ENCODE measurements around the gene CSNK1E. TPM values are rescaled to one million over a fixed set of nuclear protein-coding genes. Genes with fewer than 3 reads are reported as not detected.

Gene CSNK1E
- polyA plus RNA-seq, 1 donor (not counting 4 experiments of a cell fraction or from before 2014, with no cell fraction given), result 168 TPM

DNA sequence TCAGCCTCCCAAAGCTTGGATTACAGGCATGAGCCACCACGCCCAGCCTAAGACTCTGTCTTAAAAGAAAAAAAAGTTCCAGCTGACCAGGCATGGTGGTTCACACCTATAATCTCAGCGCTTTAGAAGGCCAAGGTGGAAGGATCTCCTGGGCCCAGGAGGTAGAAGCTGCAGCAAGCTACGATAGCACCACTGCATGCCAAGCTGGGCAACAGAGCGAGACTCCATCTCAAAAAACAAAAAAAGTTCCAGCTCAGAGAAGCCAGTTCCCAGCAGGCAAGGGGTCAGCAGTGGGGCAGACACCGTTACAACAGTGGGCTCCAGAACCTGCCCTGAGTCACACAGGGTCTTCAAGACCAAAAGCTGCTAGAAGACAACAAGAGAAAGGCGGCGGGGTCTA lies 47.8 kb downstream of the CSNK1E start:
- Histone ChIP-seq H3K36me3 (ENCODE audit: control insufficient read depth in 2 of 2, extremely low read depth in 1 of 2, insufficient read depth in 2 of 2, low read length in 2 of 2) (peaks cover 12 to 14% of the 10 kb centered on the region in 2 experiments), H3K9me3 (ENCODE audit: control insufficient read depth, low read depth, low read length) (no peaks in the 10 kb centered on the region), H3K4me3 (ENCODE audit: control insufficient read depth in 2 of 3, extremely low read depth in 1 of 3, insufficient read depth in 2 of 3, low read depth in 1 of 3, low read length in 3 of 3) (no peak overlapping the region), H2AFZ (ENCODE audit: control insufficient read depth, low read length) (no peak overlapping the region), H3K27me3 (ENCODE audit: control insufficient read depth, extremely low read depth, insufficient read depth, low read length) (no peaks in the 10 kb centered on the region), H3K4me2 (ENCODE audit: control insufficient read depth, extremely low read depth, insufficient read depth, low read depth, low read length) (no peak overlapping the region), H3K9ac (ENCODE audit: control insufficient read depth, extremely low read depth, insufficient read depth, low read length) (no peak overlapping the region), H3K4me1 (ENCODE audit: control insufficient read depth, extremely low read depth, insufficient read depth, low read length) (peaks cover 16% of the 10 kb centered on the region), H4K20me1 (ENCODE audit: control insufficient read depth, extremely low read depth, insufficient read depth, low read length) (peaks cover 31% of the 10 kb centered on the region), H3K9me1 (ENCODE audit: control insufficient read depth, extremely low read depth, insufficient read depth, low read length) (peaks cover 6% of the 10 kb centered on the region), H3K79me2 (ENCODE audit: control insufficient read depth, insufficient read depth, low read length) (peaks cover 80% of the 10 kb centered on the region), H3K27ac (ENCODE audit: control insufficient read depth, insufficient read depth, low read length) (no peak overlapping the region)
- FAIRE-seq (no peak), DNase-seq (ENCODE audit: low read depth, low spot score) (no peak)
- no peak for TF ChIP-seq EZH2 (IDR thresholded peaks at IDR 0.05; ENCODE audit: low read length)
- TF ChIP-seq, protein P1, sequence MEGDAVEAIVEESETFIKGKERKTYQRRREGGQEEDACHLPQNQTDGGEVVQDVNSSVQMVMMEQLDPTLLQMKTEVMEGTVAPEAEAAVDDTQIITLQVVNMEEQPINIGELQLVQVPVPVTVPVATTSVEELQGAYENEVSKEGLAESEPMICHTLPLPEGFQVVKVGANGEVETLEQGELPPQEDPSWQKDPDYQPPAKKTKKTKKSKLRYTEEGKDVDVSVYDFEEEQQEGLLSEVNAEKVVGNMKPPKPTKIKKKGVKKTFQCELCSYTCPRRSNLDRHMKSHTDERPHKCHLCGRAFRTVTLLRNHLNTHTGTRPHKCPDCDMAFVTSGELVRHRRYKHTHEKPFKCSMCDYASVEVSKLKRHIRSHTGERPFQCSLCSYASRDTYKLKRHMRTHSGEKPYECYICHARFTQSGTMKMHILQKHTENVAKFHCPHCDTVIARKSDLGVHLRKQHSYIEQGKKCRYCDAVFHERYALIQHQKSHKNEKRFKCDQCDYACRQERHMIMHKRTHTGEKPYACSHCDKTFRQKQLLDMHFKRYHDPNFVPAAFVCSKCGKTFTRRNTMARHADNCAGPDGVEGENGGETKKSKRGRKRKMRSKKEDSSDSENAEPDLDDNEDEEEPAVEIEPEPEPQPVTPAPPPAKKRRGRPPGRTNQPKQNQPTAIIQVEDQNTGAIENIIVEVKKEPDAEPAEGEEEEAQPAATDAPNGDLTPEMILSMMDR (optimal IDR thresholded peaks at IDR 0.05 in 1 of 3, IDR thresholded peaks at IDR 0.05 in 1 of 3, conservative IDR thresholded peaks at IDR 0.05 in 1 of 3; ENCODE audit: extremely low read depth in 1 of 3, insufficient read depth in 2 of 3, low read length in 3 of 3), result no peak
- dilution Hi-C loops (cut with MboI; ENCODE audit: extremely low pct_ligation_motif_present, low sequenced_read_pairs), result no loop called here

DNA sequence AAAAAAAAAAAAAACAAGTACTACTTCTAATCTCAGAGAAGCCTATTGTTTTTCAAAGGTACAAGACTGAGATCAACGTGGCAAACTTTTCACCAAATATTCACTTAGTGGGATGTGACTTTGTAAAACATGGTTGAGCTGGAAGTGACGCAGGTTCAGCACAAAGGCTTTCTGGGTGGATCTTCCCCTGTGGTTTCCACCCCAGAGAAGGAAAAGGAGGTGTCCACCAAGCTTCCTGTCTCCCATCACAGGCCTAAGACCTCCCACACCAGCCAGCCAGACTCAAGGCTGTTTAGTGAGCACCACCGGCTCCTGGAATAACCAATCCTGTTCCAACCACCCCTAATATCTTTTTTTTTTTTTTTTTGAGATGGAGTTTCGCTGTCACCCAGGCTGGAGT lies 50.1 kb downstream of the CSNK1E start:
- H3K27me3 ChIP-seq (ENCODE audit: control insufficient read depth, extremely low read depth, insufficient read depth, low read length), result no peaks in the 10 kb centered on the region
- FAIRE-seq (no peak), DNase-seq (ENCODE audit: low read depth, low spot score) (no peak)
- peaks cover 97% of the 10 kb centered on the region for H3K79me2 ChIP-seq (ENCODE audit: control insufficient read depth, insufficient read depth, low read length)
- peaks cover 14 to 20% of the 10 kb centered on the region in 2 experiments for H3K36me3 ChIP-seq (ENCODE audit: control insufficient read depth in 2 of 2, extremely low read depth in 1 of 2, insufficient read depth in 2 of 2, low read length in 2 of 2)
- H3K9ac ChIP-seq (ENCODE audit: control insufficient read depth, extremely low read depth, insufficient read depth, low read length), result no peak overlapping the region
- H4K20me1 ChIP-seq (ENCODE audit: control insufficient read depth, extremely low read depth, insufficient read depth, low read length), result peaks cover 40% of the 10 kb centered on the region
- H3K4me2 ChIP-seq (ENCODE audit: control insufficient read depth, extremely low read depth, insufficient read depth, low read depth, low read length), result no peak overlapping the region
- no peak overlapping the region for H3K4me3 ChIP-seq (ENCODE audit: control insufficient read depth in 2 of 3, extremely low read depth in 1 of 3, insufficient read depth in 2 of 3, low read depth in 1 of 3, low read length in 3 of 3)
- peaks cover 6% of the 10 kb centered on the region for H3K9me1 ChIP-seq (ENCODE audit: control insufficient read depth, extremely low read depth, insufficient read depth, low read length)
- H2AFZ ChIP-seq (ENCODE audit: control insufficient read depth, low read length), result no peak overlapping the region
- H3K4me1 ChIP-seq (ENCODE audit: control insufficient read depth, extremely low read depth, insufficient read depth, low read length), result peaks cover 15% of the 10 kb centered on the region
- dilution Hi-C loops (cut with MboI; ENCODE audit: extremely low pct_ligation_motif_present, low sequenced_read_pairs), result no loop called here
- TF ChIP-seq, protein P1 (optimal IDR thresholded peaks at IDR 0.05 in 1 of 3, IDR thresholded peaks at IDR 0.05 in 1 of 3, conservative IDR thresholded peaks at IDR 0.05 in 1 of 3; ENCODE audit: extremely low read depth in 1 of 3, insufficient read depth in 2 of 3, low read length in 3 of 3), result no peak
- TF ChIP-seq EZH2 (IDR thresholded peaks at IDR 0.05; ENCODE audit: low read length), result no peak
- no peak overlapping the region for H3K27ac ChIP-seq (ENCODE audit: control insufficient read depth, insufficient read depth, low read length)
- no peaks in the 10 kb centered on the region for H3K9me3 ChIP-seq (ENCODE audit: control insufficient read depth, low read depth, low read length)
